Measurements from ENCODE around the gene CDC42BPA. TPM values are rescaled to one million over a fixed set of nuclear protein-coding genes. Genes with fewer than 3 reads are reported as not detected.

CDC42BPA gene
- total and polyA plus RNA-seq, 2 of the 13 experiments (the other 11 are each of a cell fraction or from before 2014, with no cell fraction given), result 6.5 to 16.0 TPM

- ATAC-seq (no peak), FAIRE-seq (no peak), DNase-seq (ENCODE audit: low spot score) (no peak)
- Histone ChIP-seq H3K9me3 (ENCODE audit: low read length) (no peaks in the 10 kb centered on the region), H3K27me3 (ENCODE audit: control insufficient read depth in 1 of 2, insufficient read depth in 2 of 2, low read length in 2 of 2) (no peaks in the 10 kb centered on the region), H4K20me1 (ENCODE audit: insufficient read depth, low read length) (peaks cover 3% of the 10 kb centered on the region; the same call in 1 of the 2 replicates), H3K4me2 (ENCODE audit: low read depth, low read length) (no peak overlapping the region), H2AFZ (ENCODE audit: low read length) (no peak overlapping the region), H3K79me2 (ENCODE audit: insufficient read depth, low read length) (peaks cover 22% of the 10 kb centered on the region), H3K27ac (ENCODE audit: extremely low read length, insufficient read depth, low read length) (no peak overlapping the region), H3K4me3 (replicated peaks in 1 of 3; ENCODE audit: insufficient read depth in 1 of 3, low read depth in 2 of 3, low read length in 3 of 3) (no peak overlapping the region), H3K36me3 (replicated peaks in 1 of 2; ENCODE audit: control insufficient read depth in 1 of 2, insufficient read depth in 2 of 2, low read length in 2 of 2) (no peaks in the 10 kb centered on the region), H3K9ac (ENCODE audit: insufficient read depth, low read depth, low read length) (no peak overlapping the region), H3K4me1 (ENCODE audit: insufficient read depth, low read length) (0 out of 2 replicates have a peak, but pooled peaks cover 13% of the 10 kb centered on the region)
- intact Hi-C loops (cut with micrococcal nuclease; ENCODE audit: unreplicated experiment) (no loop called here), in situ Hi-C loops (cut with HindIII; ENCODE audit: extremely low pct_ligation_motif_present, low pct_unique_long_range_greater_than_20kb) (no loop called here)
- TF ChIP-seq MAZ (IDR thresholded peaks at IDR 0.05; ENCODE audit: borderline replicate concordance, low read depth, low read length) (no peak), MAZ (CRISPR knock-in tag; IDR thresholded peaks at IDR 0.05; ENCODE audit: low read depth) (no peak), ZNF7 (CRISPR knock-in tag; IDR thresholded peaks at IDR 0.05) (0 out of 2 replicates have a peak, but pooled peaks have one; percentile 21), TIGD3 (CRISPR knock-in tag; IDR thresholded peaks at IDR 0.05; ENCODE audit: borderline replicate concordance) (no peak), ZNF513 (CRISPR knock-in tag; conservative IDR thresholded peaks at IDR 0.05) (no peak), ZBTB49 (CRISPR knock-in tag; IDR thresholded peaks at IDR 0.05; ENCODE audit: borderline replicate concordance) (no peak)
- ChIA-PET POLR2A (no interaction called here), CTCF (ENCODE audit: low intra/inter-chr PET ratio, low total read pairs) (no interaction called here)
- 98% methylated on average over 4 of the region's 4 CpGs for WGBS (ENCODE audit: low lambda C conversion rate)
- BruUV-seq (replicated peaks), result no TSS peak
Observed at GRCh38 chr1:227297073-227297793, 21.1 kb downstream of the CDC42BPA start.
